K562 (cell line): ENCODE data around the gene L3HYPDH. TPM values are rescaled to one million over a fixed set of nuclear protein-coding genes. Genes with fewer than 3 reads are reported as not detected.

Source experiments
- CHD2 ChIP-seq: IDR thresholded peaks from 2 replicates; pipeline ENCODE4 v1.6.1; 2011; ENCODE audit warnings: low read depth, low read length
- ERF ChIP-seq: fragments of 450-650 bp; formaldehyde crosslinking; IDR thresholded peaks from 2 replicates; pipeline ENCODE4 v1.4.0; 2020; ENCODE audit warnings: mild to moderate bottlenecking, mixed read lengths
- HMGXB4 ChIP-seq: sonication (generic); formaldehyde crosslinking; IDR thresholded peaks from 2 replicates; pipeline ENCODE4 v1.8.1; 2023; ENCODE audit warnings: mild to moderate bottlenecking, missing genetic modification reagents
- MXI1 ChIP-seq: IDR thresholded peaks from 2 replicates; pipeline ENCODE4 v1.6.1; 2011; ENCODE audit warnings: low read depth, mild to moderate bottlenecking, improper control_type of control experiment, low read length
- MYBL2 ChIP-seq, 2 experiments: fragments of 450-650 bp in 1 of 2; sonication (generic) in 1 of 2; formaldehyde crosslinking in 1 of 2; IDR thresholded peaks; 2 replicates each; pipeline versions ENCODE4 v1.6.1 to v1.8.1; 2017 to 2022; ENCODE audit warnings: borderline replicate concordance in 1 of 2, inconsistent platforms in 1 of 2, low read depth in 1 of 2, mild to moderate bottlenecking in 1 of 2, missing genetic modification reagents in 1 of 2, moderate library complexity in 1 of 2
- MYC ChIP-seq, 2 experiments: fragments of 250-450 bp in 1 of 2; sonication (Bioruptor Pico) in 1 of 2; IDR thresholded peaks; 2 replicates each; pipeline versions ENCODE4 v1.5.1 to v1.6.1; 2012 to 2021; ENCODE audit warnings: low read depth in 2 of 2, borderline replicate concordance in 1 of 2, improper control_type of control experiment in 1 of 2, low read length in 1 of 2, mild to moderate bottlenecking in 1 of 2, moderate library complexity in 1 of 2
- NBN ChIP-seq: fragments of 450-650 bp; IDR thresholded peaks from 2 replicates; pipeline ENCODE4 v1.6.1; 2016; ENCODE audit warnings: low read depth, mild to moderate bottlenecking
- NRF1 ChIP-seq, 2 experiments: fragments of 450-650 bp; IDR thresholded peaks in 1 of 2; conservative IDR thresholded peaks in 1 of 2; 2 replicates each; pipeline ENCODE4 v1.6.1; 2014; ENCODE audit warnings: mild to moderate bottlenecking in 2 of 2
- POLR2B ChIP-seq: fragments of 450-650 bp; IDR thresholded peaks from 2 replicates; pipeline ENCODE4 v1.6.1; 2018; ENCODE audit warnings: low read depth; ENCODE audit not compliant: partially characterized antibody
- PURB ChIP-seq: sonication (generic); formaldehyde crosslinking; IDR thresholded peaks from 2 replicates; pipeline ENCODE4 v1.9.0; 2021; ENCODE audit warnings: low read depth, mild to moderate bottlenecking, missing genetic modification reagents
- SFPQ ChIP-seq: fragments of 200-400 bp; formaldehyde crosslinking; IDR thresholded peaks from 2 replicates; pipeline ENCODE4 v1.6.1; 2017; ENCODE audit warnings: mild to moderate bottlenecking, low read depth, low read length, moderate library complexity
- SRSF9 ChIP-seq: fragments of 200-400 bp; formaldehyde crosslinking; IDR thresholded peaks from 2 replicates; pipeline ENCODE4 v1.6.1; 2017; ENCODE audit warnings: low read depth, low read length, borderline replicate concordance
- TBL1XR1 ChIP-seq, 2 experiments: IDR thresholded peaks; 2 replicates each; pipeline ENCODE4 v1.6.1; 2012; ENCODE audit warnings: improper control_type of control experiment in 2 of 2, low read length in 2 of 2, mild to moderate bottlenecking in 1 of 2
- TSC22D4 ChIP-seq: fragments of 450-650 bp; IDR thresholded peaks from 2 replicates; pipeline ENCODE4 v1.6.1; 2016; ENCODE audit warnings: missing genetic modification characterization, missing biosample characterization, control low read depth
- ZFX ChIP-seq: sonication (generic); formaldehyde crosslinking; IDR thresholded peaks from 2 replicates; pipeline ENCODE4 v1.8.0; 2022; ENCODE audit warnings: mild to moderate bottlenecking, missing genetic modification reagents, moderate library complexity
- ZNF398 ChIP-seq: fragments of 250-450 bp; sonication (Bioruptor Pico); IDR thresholded peaks from 2 replicates; pipeline ENCODE4 v1.8.0; 2021; ENCODE audit warnings: moderate library complexity, mild to moderate bottlenecking, inconsistent platforms
- ZNF639 ChIP-seq, 2 experiments: fragments of 200-800 bp in 1 of 2; sonication (Bioruptor generic) in 1 of 2; sonication (generic) in 1 of 2; formaldehyde crosslinking in 1 of 2; IDR thresholded peaks in 1 of 2; conservative IDR thresholded peaks in 1 of 2; 2 replicates each; pipeline versions ENCODE4 v1.5.0 to v1.6.1; 2016 to 2020; ENCODE audit warnings: missing compliant biosample characterization in 1 of 2, missing genetic modification characterization in 1 of 2, missing genetic modification reagents in 1 of 2
- ZSCAN32 ChIP-seq: fragments of 450-650 bp; formaldehyde crosslinking; IDR thresholded peaks from 2 replicates; pipeline ENCODE4 v1.4.0; 2020; ENCODE audit warnings: mild to moderate bottlenecking, moderate library complexity
- polyA plus RNA-seq, 8 experiments: library from polyadenylated mRNA; depleted of rRNA in 4 of 8; stranded (reverse) in 5 of 8; unstranded in 3 of 8; fragments of >200 nt; fragmentation: Nextera tagmentation in 2 of 8; fragmentation: Illumina TruSeq in 1 of 8; extraction: Ambion mirVana in 2 of 8; extraction: Trizol in 1 of 8; gene quantifications; 2 replicates each; pipeline versions ENCODE4 v1.2.1 to v1.2.3, GENCODE V29; 2011 to 2014; ENCODE audit warnings: inconsistent platforms in 1 of 8, missing spikeins in 1 of 8
- total RNA-seq, 7 experiments: library from RNA; depleted of rRNA in 6 of 7; stranded (reverse); fragments of >200 nt in 6 of 7; fragmentation: Illumina TruSeq in 2 of 7; extraction: Trizol in 2 of 7; gene quantifications; 2 replicates each; pipeline versions ENCODE4 v1.2.1 to v1.2.3, GENCODE V29; 2011 to 2021; ENCODE audit warnings: low replicate concordance in 1 of 7

L3HYPDH gene
- total and polyA plus RNA-seq, 9 of the 15 experiments (the other 6 are each of a cell fraction or from before 2014, with no cell fraction given): 12.8 to 36.5 (median 19.3) TPM

- no peak for TF ChIP-seq ZNF398 (CRISPR knock-in tag)
- peak; percentile 52; the same call in 1 of the 2 replicates for TF ChIP-seq HMGXB4 (CRISPR knock-in tag)
- TF ChIP-seq NBN: no peak
- TF ChIP-seq MXI1: peak; percentile 53; the same call in 1 of the 2 replicates
- no peak for TF ChIP-seq TSC22D4 (tag)
- no peak for TF ChIP-seq CHD2
- peak; percentile 81 for TF ChIP-seq POLR2B
- no peak for TF ChIP-seq MYBL2 (IDR thresholded peaks at IDR 0.05; ENCODE audit: low read depth)
- no peak for TF ChIP-seq MYBL2 (CRISPR knock-in tag; IDR thresholded peaks at IDR 0.05; ENCODE audit: borderline replicate concordance)
- peak; percentile 94 for TF ChIP-seq MYC (IDR thresholded peaks at IDR 0.05; ENCODE audit: low read depth, low read length)
- peak; percentile 99 for TF ChIP-seq MYC (CRISPR knock-in tag; IDR thresholded peaks at IDR 0.05; ENCODE audit: borderline replicate concordance, low read depth)
- TF ChIP-seq PURB (CRISPR knock-in tag): no peak
- TF ChIP-seq ERF (CRISPR knock-in tag): peak; percentile 56; the same call in 1 of the 2 replicates
- TF ChIP-seq NRF1 (conservative IDR thresholded peaks at IDR 0.05 in 1 of 2, IDR thresholded peaks at IDR 0.05 in 1 of 2): peak; percentile 32 to 51; a peak in 3 of 4 replicates
- peak; percentile 96 for TF ChIP-seq ZFX (CRISPR knock-in tag)
- TF ChIP-seq SFPQ: no peak
- TF ChIP-seq ZNF639 (CRISPR knock-in tag; conservative IDR thresholded peaks at IDR 0.05 in 1 of 2, IDR thresholded peaks at IDR 0.05 in 1 of 2): peak in 1 of 2 experiments; percentile 30; a peak in 1 of 4 replicates
- no peak for TF ChIP-seq ZSCAN32
- no peak for TF ChIP-seq SRSF9
- TF ChIP-seq TBL1XR1 (IDR thresholded peaks at IDR 0.05; ENCODE audit: low read length in 2 of 2): no peak
Measured at GRCh38 chr14:59483819-59484638, at the start of gene L3HYPDH, which contains the start of gene JKAMP (continued).
